K562 (cell line): ENCODE results near the gene PITHD1. TPM values are rescaled to one million over a fixed set of nuclear protein-coding genes. Genes with fewer than 3 reads are reported as not detected.

ENCODE experiments used
- ATAC-seq: fragments of 200-7000 bp; cut with Tn5 transposase; 3 replicates; pipeline ENCODE4 v1.9.1; 2020; ENCODE audit warnings: moderate library complexity
- BruUV-seq: library from RNA; stranded (reverse); fragments of 400-500 nt; replicated peaks from 2 replicates; lab custom pipeline; 2021; lab: Mats Ljungman, UMichigan
- CTCF ChIA-PET: fragments of 300-600 bp; formaldehyde crosslinking; extraction: SDS; loops from one replicate; lab custom pipeline; 2021; ENCODE audit warnings: low intra/inter-chr PET ratio; lab: Yijun Ruan, JAX
- POLR2A ChIA-PET: fragments of 300-600, 350-650 bp; sonication (Branson Sonifier 250); formaldehyde crosslinking; extraction: SDS; loops from one replicate; lab custom pipeline; 2021; ENCODE audit warnings: antibody characterized with exemption, inconsistent platforms; lab: Yijun Ruan, JAX
- DNase-seq, 4 experiments: peaks; one replicate each; pipeline versions ENCODE4 v3.0.0 to v3.0.0-alpha.2; 2011 to 2018; ENCODE audit warnings: low spot score in 3 of 4, mixed read lengths in 3 of 4; ENCODE audit errors: extremely low read depth in 1 of 4
- FAIRE-seq: peaks from 2 replicates; lab custom pipeline; 2011; peaks lifted over from hg19 to GRCh38; lab: Jason Lieb, UNC
- H2AFZ ChIP-seq: 2 replicates; pipeline ENCODE4 v1.6.0; 2011; ENCODE audit warnings: low read depth, low read length, control low read depth, inconsistent platforms
- H3K27ac ChIP-seq: fragments of 200-600 bp; 3 replicates; pipeline ENCODE4 v1.8.0; 2011; ENCODE audit warnings: low read depth, mild to moderate bottlenecking, control low read depth, inconsistent platforms, low read length, moderate library complexity, mixed read lengths; ENCODE audit errors: extremely low read depth
- H3K27me3 ChIP-seq, 2 experiments: fragments of 300-600 bp in 1 of 2; 2 replicates in 1 of 2; 3 replicates in 1 of 2; pipeline versions ENCODE4 v1.6.0 to v1.8.0; 2011; ENCODE audit warnings: inconsistent platforms in 2 of 2, low read length in 2 of 2, mild to moderate bottlenecking in 1 of 2, mixed read lengths in 1 of 2, moderate library complexity in 1 of 2; ENCODE audit not compliant: control insufficient read depth in 2 of 2, insufficient read depth in 2 of 2
- H3K36me3 ChIP-seq: fragments of 300-600 bp; 3 replicates; pipeline ENCODE4 v1.8.0; 2011; ENCODE audit warnings: mild to moderate bottlenecking, low read length, inconsistent platforms; ENCODE audit not compliant: control insufficient read depth, insufficient read depth
- H3K4me1 ChIP-seq, 2 experiments: fragments of 200-600 bp in 1 of 2; replicated peaks in 1 of 2; 2 replicates in 1 of 2; 3 replicates in 1 of 2; pipeline versions ENCODE4 v1.5.1 to v1.8.0; 2011; ENCODE audit warnings: inconsistent platforms in 2 of 2, low read length in 2 of 2, mild to moderate bottlenecking in 1 of 2, mixed read lengths in 1 of 2, moderate library complexity in 1 of 2; ENCODE audit not compliant: control insufficient read depth in 2 of 2, insufficient read depth in 2 of 2
- H3K4me2 ChIP-seq: 2 replicates; pipeline ENCODE4 v1.6.1; 2011; ENCODE audit warnings: low read length, control low read depth, inconsistent platforms, mixed read lengths; ENCODE audit not compliant: insufficient read depth
- H3K4me3 ChIP-seq: fragments of 200-600 bp; sonication (generic), shearing (Covaris generic); 2 replicates; pipeline ENCODE4 v1.5.1; 2016; ENCODE audit warnings: control low read depth, inconsistent platforms
- H3K79me2 ChIP-seq: fragments of 200-600 bp; 3 replicates; pipeline ENCODE4 v1.8.0; 2011; ENCODE audit warnings: low read length, inconsistent platforms; ENCODE audit not compliant: control insufficient read depth, insufficient read depth
- H3K9ac ChIP-seq, 2 experiments: 2 replicates each; pipeline versions ENCODE4 v1.6.0 to v1.6.1; 2011; ENCODE audit warnings: low read depth in 2 of 2, low read length in 2 of 2, control low read depth in 1 of 2, inconsistent platforms in 1 of 2, mild to moderate bottlenecking in 1 of 2, mixed read lengths in 1 of 2; ENCODE audit not compliant: insufficient read depth in 1 of 2
- H3K9me1 ChIP-seq: one replicate; pipeline ENCODE4 v1.6.0; 2011; ENCODE audit warnings: inconsistent platforms, mild to moderate bottlenecking, low read length, moderate library complexity; ENCODE audit not compliant: control insufficient read depth, insufficient read depth
- H3K9me3 ChIP-seq: replicated peaks from 2 replicates; pipeline ENCODE4 v1.5.1; 2011; ENCODE audit warnings: low read depth, low read length, inconsistent platforms; ENCODE audit not compliant: control insufficient read depth, insufficient read depth
- H4K20me1 ChIP-seq: replicated peaks from 2 replicates; pipeline ENCODE4 v1.6.1; 2011; ENCODE audit warnings: low read length, inconsistent platforms, mixed read lengths; ENCODE audit not compliant: control insufficient read depth, insufficient read depth
- ATF6 ChIP-seq: sonication (generic); formaldehyde crosslinking; IDR thresholded peaks from 2 replicates; pipeline ENCODE4 v1.4.0; 2020; ENCODE audit warnings: mild to moderate bottlenecking, missing genetic modification reagents
- CBX8 ChIP-seq: fragments of 200-600 bp; sonication (generic); IDR thresholded peaks from 2 replicates; pipeline ENCODE4 v1.6.1; 2012; ENCODE audit warnings: borderline replicate concordance, mixed run types, low read depth, mild to moderate bottlenecking, moderate library complexity, mixed read lengths, low read length, control low read depth, inconsistent platforms; ENCODE audit not compliant: poor library complexity, severe bottlenecking; ENCODE audit errors: extremely low read depth
- CTBP1 ChIP-seq: fragments of 450-650 bp; IDR thresholded peaks from 2 replicates; pipeline ENCODE4 v1.6.1; 2016; ENCODE audit warnings: borderline replicate concordance
- HMG20A ChIP-seq: fragments of 450-650 bp; formaldehyde crosslinking; conservative IDR thresholded peaks from 2 replicates; pipeline ENCODE4 v1.4.0; 2020; ENCODE audit warnings: mild to moderate bottlenecking, mixed read lengths
- IFI16 ChIP-seq: fragments of 250-450 bp; sonication (Bioruptor Pico); IDR thresholded peaks from 2 replicates; pipeline ENCODE4 v2.1.2; 2022; ENCODE audit warnings: mild to moderate bottlenecking, inconsistent platforms
- SETDB1 ChIP-seq: IDR thresholded peaks from one replicate; pipeline ENCODE4 v1.6.1; 2012; ENCODE audit warnings: low read length, control low read depth, inconsistent platforms
- SFPQ ChIP-seq: fragments of 200-400 bp; formaldehyde crosslinking; IDR thresholded peaks from 2 replicates; pipeline ENCODE4 v1.6.1; 2017; ENCODE audit warnings: mild to moderate bottlenecking, low read depth, low read length, moderate library complexity
- SPI1 ChIP-seq: IDR thresholded peaks from 2 replicates; pipeline ENCODE4 v1.6.1; 2011; ENCODE audit warnings: low read depth, low read length, control low read depth, borderline replicate concordance
- SRF ChIP-seq, 2 experiments: fragments of 250-450, 450-650 bp in 1 of 2; sonication (Bioruptor Pico) in 1 of 2; sonication (generic) in 1 of 2; formaldehyde crosslinking; IDR thresholded peaks; 2 replicates each; pipeline versions ENCODE4 v1.5.0 to v1.5.1; 2020 to 2022; ENCODE audit warnings: mild to moderate bottlenecking in 1 of 2, missing genetic modification reagents in 1 of 2
- UBTF ChIP-seq, 2 experiments: IDR thresholded peaks; 2 replicates each; pipeline ENCODE4 v1.6.1; 2012; ENCODE audit warnings: improper control_type of control experiment in 2 of 2, low read depth in 2 of 2, low read length in 2 of 2, borderline replicate concordance in 1 of 2
- ZBTB7A ChIP-seq: IDR thresholded peaks from 2 replicates; pipeline ENCODE4 v1.6.1; 2011; ENCODE audit warnings: low read depth, mild to moderate bottlenecking, low read length, moderate library complexity, borderline replicate concordance; ENCODE audit not compliant: control insufficient read depth
- ZKSCAN1 ChIP-seq: fragments of 150-350 bp; IDR thresholded peaks from 2 replicates; pipeline ENCODE4 v1.6.1; 2016; ENCODE audit warnings: low read depth, low read length
- ZNF75A ChIP-seq: fragments of 450-650 bp; formaldehyde crosslinking; IDR thresholded peaks from 2 replicates; pipeline ENCODE4 v1.4.0; 2020; ENCODE audit warnings: mild to moderate bottlenecking
- WGBS: fragments of 100-300 bp; shearing (Covaris generic); methylation state at CpG from one replicate; pipeline ENCODE4 v1.1.6; 2016; ENCODE audit warnings: low coverage, mixed read lengths; ENCODE audit not compliant: insufficient coverage; ENCODE audit errors: missing lambda C conversion rate; 5-methylcytosine and 5-hydroxymethylcytosine counted together
- in situ Hi-C: fragments of 300-500 bp; cut with MboI; formaldehyde crosslinking; loops from 4 replicates; pipeline ENCODE4 v1.15.0; 2018; ENCODE audit warnings: inconsistent platforms, mixed read lengths
- intact Hi-C: fragments of 100-400 bp; cut with micrococcal nuclease; formaldehyde crosslinking; loops from 2 replicates; pipeline ENCODE4 v1.14.2; 2022
- polyA plus RNA-seq, 8 experiments: library from polyadenylated mRNA; depleted of rRNA in 4 of 8; stranded (reverse) in 5 of 8; unstranded in 3 of 8; fragments of >200 nt; fragmentation: Nextera tagmentation in 2 of 8; fragmentation: Illumina TruSeq in 1 of 8; extraction: Ambion mirVana in 2 of 8; extraction: Trizol in 1 of 8; gene quantifications; 2 replicates each; pipeline versions ENCODE4 v1.2.1 to v1.2.3, GENCODE V29; 2011 to 2014; ENCODE audit warnings: inconsistent platforms in 1 of 8, missing spikeins in 1 of 8
- total RNA-seq, 7 experiments: library from RNA; depleted of rRNA in 6 of 7; stranded (reverse); fragments of >200 nt in 6 of 7; fragmentation: Illumina TruSeq in 2 of 7; extraction: Trizol in 2 of 7; gene quantifications; 2 replicates each; pipeline versions ENCODE4 v1.2.1 to v1.2.3, GENCODE V29; 2011 to 2021; ENCODE audit warnings: low replicate concordance in 1 of 7

The PITHD1 gene
- total and polyA plus RNA-seq, 9 of the 15 experiments (the other 6 are each of a cell fraction or from before 2014, with no cell fraction given) = 46.5 to 175 (median 149) TPM

GRCh38 chr1:23810818-23811540, 32.8 kb downstream of the PITHD1 start:
- Histone ChIP-seq H3K79me2 (no peaks in the 10 kb centered on the region), H3K9ac (peak overlapping the region in 1 of 2 experiments; percentile 18; a peak in 1 of 4 replicates), H3K27me3 (no peaks in the 10 kb centered on the region), H3K4me1 (peaks cover 5 to 18% of the 10 kb centered on the region in 2 experiments; a peak in 4 of 5 replicates), H3K27ac (no peak overlapping the region), H2AFZ (no peak overlapping the region), H3K9me1 (no peaks in the 10 kb centered on the region), H3K36me3 (peaks cover 11% of the 10 kb centered on the region; the same call in 2 of the 3 replicates), H4K20me1 (no peaks in the 10 kb centered on the region), H3K4me2 (no peak overlapping the region; the same call in 1 of the 2 replicates), H3K4me3 (no peak overlapping the region), H3K9me3 (no peaks in the 10 kb centered on the region)
- peak; percentile 74 to 83 (median 78) for DNase-seq
- in situ Hi-C loops = no loop called here
- POLR2A ChIA-PET = interaction anchor here (0.9 to 2.5 kb wide), 7 partner anchors 9 to 149 kb away, joined by 4 to 14 read pairs (median 6); partner anchors contain the start of genes HMGCL, LYPLA2 and PNRC2
- CTCF ChIA-PET = interaction anchor here (0.8 to 2.7 kb wide), 6 partner anchors 41 to 105 kb away, joined by 3 to 22 read pairs (median 4); partner anchors contain the start of gene FUCA1
- peak; percentile 89 for FAIRE-seq
- intact Hi-C loops = loop anchor here (1.0 kb wide), 1 partner anchor 105 kb away; no protein-coding TSS in a partner anchor
- ATAC-seq = peak; percentile 90
- WGBS = 26% methylated on average over 3 of the region's 3 CpGs
- no TSS peak for BruUV-seq
- TF ChIP-seq SPI1 = peak; percentile 68
- no peak for TF ChIP-seq ZKSCAN1
- no peak for TF ChIP-seq SRF (CRISPR knock-in tag; IDR thresholded peaks at IDR 0.05)
- TF ChIP-seq IFI16 (CRISPR knock-in tag) = no peak
- no peak for TF ChIP-seq ZBTB7A
- no peak for TF ChIP-seq SFPQ
- TF ChIP-seq SETDB1 = no peak
- no peak for TF ChIP-seq HMG20A (CRISPR knock-in tag)
- no peak for TF ChIP-seq ZNF75A (CRISPR knock-in tag)
- TF ChIP-seq CBX8 = no peak
- TF ChIP-seq ATF6 = no peak
- peak; percentile 79 for TF ChIP-seq CTBP1
- TF ChIP-seq UBTF (IDR thresholded peaks at IDR 0.05; ENCODE audit: borderline replicate concordance in 1 of 2, low read depth in 2 of 2, low read length in 2 of 2) = no peak
